ENCODE data around the gene PAIP2. TPM values are rescaled to one million over a fixed set of nuclear protein-coding genes. Genes with fewer than 3 reads are reported as not detected.

The PAIP2 gene
- total RNA-seq, 1 donor from 2014 or later = 79.7 TPM

DNA sequence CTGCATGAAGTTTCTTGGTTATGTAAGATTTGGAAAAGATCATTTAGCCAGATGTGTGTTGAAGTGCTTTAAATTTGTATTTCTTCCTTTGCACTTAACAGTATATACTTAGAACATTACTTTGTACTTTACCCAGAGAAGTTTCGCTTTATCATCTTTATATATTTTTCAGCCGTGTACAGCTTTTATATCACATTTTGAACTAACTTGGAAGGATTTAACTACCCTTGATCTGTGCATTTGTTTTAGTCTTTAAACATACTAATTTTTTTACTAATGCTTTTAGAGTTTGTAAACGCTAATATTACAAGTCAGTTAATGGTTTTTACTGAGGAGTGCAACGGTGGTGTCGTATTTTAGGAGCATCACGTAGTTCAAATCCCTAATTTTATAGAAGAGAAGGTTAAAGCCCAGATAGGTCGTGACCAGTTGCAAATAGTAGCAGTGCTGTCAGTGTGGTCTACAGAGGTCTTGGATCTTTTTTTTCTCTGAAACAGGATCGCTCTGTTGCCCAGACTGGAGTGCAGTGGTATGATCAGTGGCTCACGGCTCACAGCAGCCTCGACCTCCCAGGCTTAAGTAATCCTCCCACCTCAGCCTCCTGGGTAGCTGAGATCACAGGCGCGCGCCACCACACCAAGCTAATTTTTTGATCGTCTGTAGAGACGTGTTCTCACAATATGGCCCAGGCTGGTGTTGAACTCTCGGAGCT lies 46.2 kb upstream of the PAIP2 start:
- Mint-ChIP-seq H3K9me3 (no peaks in the 10 kb centered on the region), H3K4me1 (peaks cover 64% of the 10 kb centered on the region), H3K27me3 (no peaks in the 10 kb centered on the region), H3K27ac (peak overlapping the region; percentile 96), H3K36me3 (ENCODE audit: low read depth) (peaks cover 24% of the 10 kb centered on the region), H3K4me3 (peak overlapping the region; percentile 97)
- ATAC-seq (ENCODE audit: low read depth) (no peak), DNase-seq (no peak)
- intact Hi-C loops (cut with micrococcal nuclease) = loop anchor here (10.0 kb wide), 1 partner anchor 941 kb away; the partner anchor contains the start of gene KDM3B
- TF ChIP-seq, protein P1, sequence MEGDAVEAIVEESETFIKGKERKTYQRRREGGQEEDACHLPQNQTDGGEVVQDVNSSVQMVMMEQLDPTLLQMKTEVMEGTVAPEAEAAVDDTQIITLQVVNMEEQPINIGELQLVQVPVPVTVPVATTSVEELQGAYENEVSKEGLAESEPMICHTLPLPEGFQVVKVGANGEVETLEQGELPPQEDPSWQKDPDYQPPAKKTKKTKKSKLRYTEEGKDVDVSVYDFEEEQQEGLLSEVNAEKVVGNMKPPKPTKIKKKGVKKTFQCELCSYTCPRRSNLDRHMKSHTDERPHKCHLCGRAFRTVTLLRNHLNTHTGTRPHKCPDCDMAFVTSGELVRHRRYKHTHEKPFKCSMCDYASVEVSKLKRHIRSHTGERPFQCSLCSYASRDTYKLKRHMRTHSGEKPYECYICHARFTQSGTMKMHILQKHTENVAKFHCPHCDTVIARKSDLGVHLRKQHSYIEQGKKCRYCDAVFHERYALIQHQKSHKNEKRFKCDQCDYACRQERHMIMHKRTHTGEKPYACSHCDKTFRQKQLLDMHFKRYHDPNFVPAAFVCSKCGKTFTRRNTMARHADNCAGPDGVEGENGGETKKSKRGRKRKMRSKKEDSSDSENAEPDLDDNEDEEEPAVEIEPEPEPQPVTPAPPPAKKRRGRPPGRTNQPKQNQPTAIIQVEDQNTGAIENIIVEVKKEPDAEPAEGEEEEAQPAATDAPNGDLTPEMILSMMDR (IDR thresholded peaks at IDR 0.05) = no peak
- ChIA-PET POLR2A (interaction anchor here (0.8 to 3.8 kb wide), 6 partner anchors 22 to 95 kb away, joined by 4 to 98 read pairs (median 19); partner anchors contain the start of genes MZB1 and PAIP2), CTCF (interaction anchor here (0.7 kb wide), 1 partner anchor 943 kb away, joined by 3 read pairs; the partner anchor contains the start of gene KDM3B)

DNA sequence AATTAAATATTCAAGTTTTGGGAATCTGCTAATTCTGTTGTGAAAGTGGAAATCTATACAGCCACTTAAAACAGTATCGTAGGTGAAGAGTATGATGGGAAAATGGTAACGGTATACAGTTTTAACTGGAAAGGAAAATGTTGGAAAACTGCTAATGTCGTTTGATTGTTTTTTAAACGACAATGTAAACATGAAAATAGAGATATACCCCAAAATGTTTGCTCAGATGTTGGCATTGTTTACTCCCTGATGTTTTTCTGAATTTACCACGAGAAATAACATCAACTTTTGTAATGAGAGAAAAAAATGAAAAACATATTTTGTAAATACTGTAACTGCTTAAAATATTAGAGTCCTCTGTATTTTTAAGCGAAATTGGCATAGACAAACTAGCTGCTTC lies 45.5 kb upstream of the PAIP2 start:
- intact Hi-C loops (cut with micrococcal nuclease) = loop anchor here (10.0 kb wide), 1 partner anchor 941 kb away; the partner anchor contains the start of gene KDM3B
- ChIA-PET POLR2A (interaction anchor here (1.4 to 3.8 kb wide), 3 partner anchors 22 to 46 kb away, joined by 4 to 98 read pairs (median 5); partner anchors contain the start of gene PAIP2), CTCF (no interaction called here)
- H3K36me3 Mint-ChIP-seq (ENCODE audit: low read depth) = peaks cover 24% of the 10 kb centered on the region
- H3K4me1 Mint-ChIP-seq = peaks cover 71% of the 10 kb centered on the region
- H3K27ac Mint-ChIP-seq = no peak overlapping the region
- no peaks in the 10 kb centered on the region for H3K27me3 Mint-ChIP-seq
- DNase-seq (no peak), ATAC-seq (ENCODE audit: low read depth) (no peak)
- H3K9me3 Mint-ChIP-seq = no peaks in the 10 kb centered on the region
- TF ChIP-seq, protein P1 (IDR thresholded peaks at IDR 0.05) = no peak
- peak overlapping the region; percentile 56 for H3K4me3 Mint-ChIP-seq

DNA sequence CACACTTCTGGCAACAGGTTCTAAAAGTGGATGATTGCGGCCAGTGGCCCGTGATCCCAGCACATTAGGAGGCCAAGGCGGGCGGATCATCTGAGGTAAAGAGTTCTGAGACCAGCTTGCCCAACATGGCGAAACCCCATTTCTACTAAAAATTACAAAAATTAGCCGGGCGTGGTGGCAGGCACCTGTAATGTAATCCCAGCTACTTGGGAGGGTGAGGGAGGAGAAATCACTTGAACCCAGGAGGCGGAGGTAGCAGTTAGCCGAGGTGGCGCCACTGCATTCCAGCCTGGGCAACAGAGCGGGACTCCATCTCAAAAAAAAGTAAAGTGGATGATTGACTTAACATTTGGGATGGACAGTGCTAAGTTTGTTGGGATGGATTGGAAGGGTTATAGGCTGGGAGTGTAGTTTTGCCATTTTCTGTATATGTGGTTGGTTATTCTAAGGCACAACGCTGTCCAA lies 44.8 kb upstream of the PAIP2 start:
- intact Hi-C loops (cut with micrococcal nuclease) = loop anchor here (10.0 kb wide), 1 partner anchor 942 kb away; the partner anchor contains the start of gene KDM3B
- no peak for DNase-seq
- H3K27ac Mint-ChIP-seq = peak overlapping the region; percentile 50
- TF ChIP-seq, protein P1 (IDR thresholded peaks at IDR 0.05) = no peak
- ATAC-seq (ENCODE audit: low read depth) = no peak
- ChIA-PET CTCF (no interaction called here), POLR2A (interaction anchor here (1.0 to 1.6 kb wide), 2 partner anchors 45 to 129 kb away, joined by 3 to 5 read pairs; partner anchors contain the start of gene PAIP2)
- peak overlapping the region; percentile 56 for H3K4me3 Mint-ChIP-seq
- no peaks in the 10 kb centered on the region for H3K9me3 Mint-ChIP-seq
- peaks cover 30% of the 10 kb centered on the region for H3K36me3 Mint-ChIP-seq (ENCODE audit: low read depth)
- no peaks in the 10 kb centered on the region for H3K27me3 Mint-ChIP-seq
- peaks cover 78% of the 10 kb centered on the region for H3K4me1 Mint-ChIP-seq

DNA sequence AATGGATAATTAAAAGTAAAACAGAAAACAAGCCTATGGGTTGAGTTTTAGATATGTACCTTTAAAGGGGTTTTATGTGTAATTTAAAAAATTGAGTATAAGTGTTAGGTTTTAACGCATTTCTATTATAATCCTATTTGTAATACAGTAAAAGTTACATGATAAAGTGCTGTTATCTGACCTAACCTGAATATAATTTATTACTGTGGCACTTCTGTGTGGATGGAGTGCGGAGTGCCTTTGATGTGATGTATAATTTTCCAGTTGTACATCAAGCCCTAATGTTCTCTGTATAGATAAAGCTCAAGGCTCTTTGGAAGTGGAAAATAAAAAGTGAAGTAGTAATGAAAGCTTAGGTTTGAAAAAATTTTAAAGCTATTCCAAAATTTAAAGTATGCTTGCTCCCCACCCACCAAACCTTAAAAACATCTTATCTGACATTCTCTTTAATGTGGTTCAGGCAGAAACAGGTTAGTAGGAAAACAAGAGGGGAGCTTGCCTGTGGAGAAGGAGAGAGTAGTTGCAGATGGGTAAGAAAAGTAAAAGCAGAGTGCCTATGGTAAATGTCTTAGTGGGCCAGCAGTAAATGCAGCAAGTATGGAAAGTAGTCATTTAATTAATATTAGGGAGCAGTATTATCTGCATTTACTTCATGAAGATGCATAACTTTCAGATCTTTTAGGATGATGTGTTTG lies 44.1 kb upstream of the PAIP2 start:
- Mint-ChIP-seq H3K27me3 (no peaks in the 10 kb centered on the region), H3K27ac (peak overlapping the region; percentile 0), H3K4me1 (peaks cover 83% of the 10 kb centered on the region), H3K9me3 (no peaks in the 10 kb centered on the region), H3K4me3 (peak overlapping the region; percentile 45), H3K36me3 (ENCODE audit: low read depth) (peaks cover 32% of the 10 kb centered on the region)
- TF ChIP-seq, protein P1 (IDR thresholded peaks at IDR 0.05) = no peak
- POLR2A ChIA-PET = interaction anchor here (0.6 to 1.6 kb wide), 4 partner anchors 13 to 128 kb away, joined by 3 to 5 read pairs (median 3); partner anchors contain the start of gene PAIP2
- ATAC-seq (ENCODE audit: low read depth) (no peak), DNase-seq (no peak)
- intact Hi-C loops (cut with micrococcal nuclease) = loop anchor here (10.0 kb wide), 1 partner anchor 943 kb away; the partner anchor contains the start of gene KDM3B
- CTCF ChIA-PET = no interaction called here

Measured in activated B cell treated with CpG ODN at 0.5 μM for 24 hours (primary cell).